GM21423 (cell line): ENCODE measurements around the gene NLRP12.
A peak's percentile ranks its signal among the peaks of the same experiment; 100 is the strongest.
"Not testable (repeated sequence)": the region's sequence is repeated elsewhere in the genome, so short reads cannot be mapped to it uniquely, and the experiment has no call there.

Source experiments
- ATAC-seq: cut with Tn5 transposase; IDR thresholded peaks from one replicate; pipeline ENCODE4 v1.9.1; 2021; ENCODE audit warnings: mild to moderate bottlenecking, moderate library complexity; ENCODE audit not compliant: unreplicated experiment

Gene NLRP12

DNA sequence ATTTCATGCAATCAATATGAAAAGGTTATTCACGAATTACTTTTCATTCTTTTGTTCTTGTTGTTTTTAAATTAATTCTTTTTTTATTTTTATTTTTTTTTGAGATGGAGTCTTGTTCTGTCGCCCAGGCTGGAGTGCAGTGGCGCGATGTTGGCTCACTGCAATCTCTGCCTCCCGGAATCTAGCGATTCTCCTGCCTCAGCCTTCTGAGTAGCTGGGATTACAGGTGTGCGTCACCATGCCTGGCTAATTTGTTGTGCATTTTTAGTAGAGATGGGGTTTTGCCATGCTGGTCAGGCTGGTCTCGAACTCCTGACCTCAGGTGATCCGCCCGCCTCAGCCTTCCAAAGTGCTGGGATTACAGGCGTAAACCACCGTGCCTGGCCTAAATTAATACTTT, 16.1 kb upstream of the NLRP12 start:
- not testable (repeated sequence) for ATAC-seq

DNA sequence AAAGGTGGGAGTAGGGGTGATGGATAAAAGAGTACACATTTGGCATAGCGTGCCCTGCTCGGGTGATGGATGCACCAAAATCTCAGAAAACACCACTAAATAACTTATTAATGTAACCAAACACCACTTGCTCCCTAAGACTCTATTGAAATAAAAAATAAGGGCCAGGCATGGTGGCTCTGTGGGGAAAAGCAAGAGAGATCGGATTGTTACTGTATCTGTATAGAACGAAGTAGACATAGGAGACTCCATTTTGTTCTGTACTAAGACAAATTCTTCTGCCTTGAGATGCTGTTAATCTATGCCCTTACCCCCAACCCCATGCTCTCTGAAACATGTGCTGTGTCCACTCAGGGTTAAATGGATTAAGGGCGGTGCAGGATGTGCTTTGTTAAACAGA, 14.3 kb upstream of the NLRP12 start:
- not testable (repeated sequence) for ATAC-seq

DNA sequence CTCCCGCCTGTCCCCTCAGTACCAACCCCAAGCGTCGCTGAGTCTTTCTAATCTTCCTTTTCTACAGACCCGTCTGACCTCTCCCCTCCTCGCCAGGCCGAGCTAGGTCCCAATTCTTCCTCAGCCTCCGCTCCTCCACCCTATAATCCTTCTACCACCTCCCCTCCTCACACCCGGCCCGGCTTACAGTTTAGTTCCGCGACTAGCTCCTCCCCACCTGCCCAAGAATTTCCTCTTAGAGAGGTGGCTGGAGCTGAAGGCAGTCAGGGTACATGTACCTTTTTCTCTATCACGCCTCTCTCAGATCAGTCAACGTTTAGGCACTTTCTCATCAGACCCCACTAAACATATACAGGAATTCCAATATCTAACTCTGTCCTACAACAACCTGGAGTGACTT, 8.7 kb upstream of the NLRP12 start:
- ATAC-seq = not testable (repeated sequence)

DNA sequence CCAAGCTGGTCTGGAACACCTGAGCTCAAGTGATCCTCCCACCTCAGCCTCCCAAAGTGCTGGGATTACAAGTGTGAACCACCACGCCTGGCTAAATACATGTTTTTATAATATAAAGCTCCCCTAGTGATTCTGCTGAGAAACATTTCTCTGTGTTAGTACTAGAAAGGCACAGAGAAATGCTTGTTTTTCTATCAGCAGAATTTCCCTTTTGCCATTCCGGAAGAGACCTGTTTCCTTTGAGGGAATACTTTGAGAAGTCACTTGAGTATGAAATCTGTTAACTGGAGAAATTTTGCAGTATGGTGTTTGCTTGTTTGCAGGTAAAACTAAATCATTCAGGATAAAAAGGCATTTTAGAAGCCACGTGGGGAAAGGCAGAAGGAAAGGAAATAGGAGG, 4.4 kb upstream of the NLRP12 start:
- no peak for ATAC-seq

DNA sequence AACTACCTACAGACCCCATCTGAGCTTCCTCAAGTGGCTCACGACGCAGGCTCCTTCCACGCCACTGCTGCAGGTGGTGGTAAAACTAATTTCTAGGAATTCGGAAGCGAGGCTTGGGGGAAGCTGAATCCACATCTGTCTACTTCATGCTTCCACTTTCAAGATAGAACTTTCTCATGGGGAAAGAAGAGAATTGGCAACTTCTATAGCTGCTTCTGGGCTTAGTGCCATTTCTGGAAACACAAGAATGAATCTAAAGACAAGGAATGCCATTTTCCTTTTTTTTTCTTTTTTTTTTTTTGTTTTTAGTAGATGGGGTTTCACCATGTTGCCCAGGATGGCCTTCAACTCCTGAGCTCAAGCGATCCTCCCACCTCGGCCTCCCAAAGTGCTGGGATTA, 2.8 kb upstream of the NLRP12 start:
- no peak for ATAC-seq

DNA sequence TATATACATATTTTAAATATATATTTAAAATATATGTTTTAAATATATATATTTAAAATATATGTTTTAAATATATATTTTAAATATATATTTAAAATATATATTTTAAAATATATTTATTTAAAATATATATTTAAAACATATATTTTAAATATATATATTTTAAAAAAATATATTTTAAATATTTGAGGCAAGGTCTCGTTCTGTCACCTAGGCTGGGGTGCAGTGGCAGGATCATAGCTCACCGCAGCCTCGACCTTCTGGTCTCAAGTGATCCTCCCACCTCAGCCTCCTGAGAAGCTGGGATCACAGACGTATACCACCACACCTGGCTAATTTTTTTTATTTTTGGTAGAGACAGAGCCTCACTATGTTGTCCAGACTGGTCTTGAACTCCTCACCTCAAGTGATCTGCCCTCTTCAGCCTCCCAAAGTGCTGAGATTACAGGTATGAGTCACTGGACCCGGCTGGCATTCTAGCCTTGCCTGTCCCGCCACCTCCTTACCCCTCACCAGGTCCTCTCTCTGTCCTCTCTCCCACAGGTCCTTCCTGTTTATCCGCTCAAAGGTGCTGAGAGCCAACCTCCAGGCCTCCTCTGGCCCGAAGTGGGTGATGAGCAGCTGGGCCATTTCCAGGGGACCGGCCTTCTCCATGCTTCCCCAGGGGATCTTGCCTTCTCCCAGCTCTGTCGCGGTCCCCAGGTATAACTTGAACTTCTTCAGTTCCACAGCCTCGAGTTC, 564 bp downstream of the NLRP12 start:
- ATAC-seq = no peak

DNA sequence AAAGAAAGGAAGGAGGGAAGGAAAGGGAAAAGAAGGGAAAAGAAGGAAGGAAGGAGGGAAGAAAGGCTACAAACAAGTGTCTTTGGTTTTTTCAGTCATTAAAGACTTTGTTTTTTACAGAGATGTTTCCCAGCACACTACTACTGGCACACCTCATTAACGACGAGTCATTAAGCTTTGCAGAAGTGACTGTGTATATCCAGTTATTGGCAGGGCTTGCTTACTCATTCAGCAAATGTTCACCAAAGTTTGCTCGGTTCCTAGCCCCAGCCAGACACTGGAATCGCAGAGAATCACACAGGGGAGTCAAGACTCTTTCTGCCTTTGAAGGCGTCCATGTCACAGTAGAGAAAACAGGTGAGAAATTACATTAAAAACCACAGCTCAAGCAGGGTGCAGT, 4.3 kb downstream of the NLRP12 start:
- ATAC-seq = no peak

DNA sequence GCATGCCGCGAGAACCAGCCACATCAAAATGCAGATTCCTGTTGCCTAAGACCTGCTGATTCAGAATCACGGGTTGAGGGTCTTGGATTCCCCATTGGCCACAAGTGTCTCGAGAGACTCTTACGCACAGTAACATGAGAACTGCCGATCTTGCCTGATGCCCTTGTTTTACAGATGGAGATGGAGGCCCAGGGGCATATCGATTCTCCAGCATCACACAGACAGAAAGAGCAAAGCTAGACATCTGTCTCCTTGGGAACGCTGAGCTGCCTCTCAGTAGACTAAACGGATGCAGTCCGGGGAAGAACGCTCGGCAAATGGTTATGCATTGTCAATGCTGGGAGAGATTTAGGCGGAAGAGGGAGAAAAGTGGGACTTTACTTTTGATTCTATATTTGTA, 5.4 kb downstream of the NLRP12 start:
- no peak for ATAC-seq

DNA sequence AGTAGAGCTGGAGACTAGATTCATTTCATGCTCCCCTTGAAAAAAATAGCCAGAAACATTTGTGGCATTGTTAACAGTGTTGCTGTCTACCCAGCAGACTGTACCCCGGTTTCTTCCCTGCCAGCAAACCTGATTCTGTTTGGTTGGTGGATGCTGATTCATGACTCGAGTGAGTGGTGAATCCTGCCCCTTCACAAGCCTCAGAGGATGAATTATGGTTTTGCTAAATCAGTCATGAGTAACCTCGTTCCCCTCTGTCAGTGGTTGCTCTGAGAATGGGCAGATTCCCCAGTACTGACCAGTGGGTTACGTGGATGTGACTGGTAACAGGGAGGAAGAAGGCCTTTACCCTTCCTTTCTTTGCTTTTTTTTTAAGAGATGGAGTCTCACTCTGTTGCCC, 10.1 kb downstream of the NLRP12 start:
- ATAC-seq = no peak

DNA sequence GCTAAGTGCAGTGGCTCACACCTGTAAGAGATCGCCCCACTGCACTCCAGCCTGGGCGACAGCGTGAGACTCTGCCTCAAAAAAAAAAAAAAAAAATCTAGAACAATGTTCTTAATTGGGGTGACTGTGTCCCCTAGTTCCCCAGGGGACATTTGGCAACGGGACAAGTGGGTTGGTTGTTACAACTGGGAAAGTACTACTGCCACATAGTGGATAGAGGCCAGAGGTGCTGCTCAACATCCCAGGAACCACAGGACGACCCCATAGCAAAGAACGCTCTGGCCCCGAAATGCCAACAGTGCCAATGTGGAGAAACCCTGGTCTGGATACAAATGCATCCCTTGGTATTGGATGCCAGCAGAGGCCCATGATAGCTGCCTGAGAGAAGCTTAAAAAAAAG, 11.8 kb downstream of the NLRP12 start:
- ATAC-seq = no peak

DNA sequence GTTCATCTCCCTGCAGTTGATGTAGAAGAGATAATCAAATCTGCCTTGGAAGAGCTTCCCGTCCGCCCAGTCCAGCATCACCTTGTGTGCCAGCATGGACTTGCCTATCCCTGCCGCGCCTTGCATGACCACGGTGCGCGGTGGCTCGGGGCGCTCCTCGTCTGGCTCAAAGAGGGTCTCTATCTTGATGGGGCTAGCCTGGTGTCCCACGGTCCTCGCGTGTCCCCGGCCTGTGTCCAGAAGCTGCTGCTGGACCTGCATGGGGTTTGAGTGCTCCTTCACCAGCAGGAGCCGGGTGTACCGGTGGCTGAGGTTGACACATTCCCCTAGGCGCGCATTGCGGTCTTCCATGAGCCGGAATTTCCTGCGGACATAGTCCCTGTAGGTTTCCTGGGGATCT, 13.2 kb downstream of the NLRP12 start:
- ATAC-seq = no peak

DNA sequence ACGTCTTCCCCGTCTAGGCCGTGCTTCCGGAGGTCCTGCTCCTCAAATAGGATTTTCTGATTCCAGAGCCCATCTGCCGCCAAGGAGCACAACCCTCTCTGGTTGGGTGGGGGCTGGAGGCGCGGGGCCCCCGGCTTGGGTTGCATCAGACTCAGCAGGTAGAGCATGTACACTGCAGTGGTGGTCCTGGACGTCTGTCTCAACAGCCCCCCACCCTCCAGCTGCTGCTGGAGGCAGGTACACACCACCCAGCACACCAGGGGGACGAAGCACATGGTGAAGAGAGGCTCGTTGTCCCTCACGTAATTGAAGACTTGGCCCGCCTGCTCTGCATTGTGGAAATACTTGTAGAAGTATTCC, 13.9 kb downstream of the NLRP12 start:
- ATAC-seq = no peak

DNA sequence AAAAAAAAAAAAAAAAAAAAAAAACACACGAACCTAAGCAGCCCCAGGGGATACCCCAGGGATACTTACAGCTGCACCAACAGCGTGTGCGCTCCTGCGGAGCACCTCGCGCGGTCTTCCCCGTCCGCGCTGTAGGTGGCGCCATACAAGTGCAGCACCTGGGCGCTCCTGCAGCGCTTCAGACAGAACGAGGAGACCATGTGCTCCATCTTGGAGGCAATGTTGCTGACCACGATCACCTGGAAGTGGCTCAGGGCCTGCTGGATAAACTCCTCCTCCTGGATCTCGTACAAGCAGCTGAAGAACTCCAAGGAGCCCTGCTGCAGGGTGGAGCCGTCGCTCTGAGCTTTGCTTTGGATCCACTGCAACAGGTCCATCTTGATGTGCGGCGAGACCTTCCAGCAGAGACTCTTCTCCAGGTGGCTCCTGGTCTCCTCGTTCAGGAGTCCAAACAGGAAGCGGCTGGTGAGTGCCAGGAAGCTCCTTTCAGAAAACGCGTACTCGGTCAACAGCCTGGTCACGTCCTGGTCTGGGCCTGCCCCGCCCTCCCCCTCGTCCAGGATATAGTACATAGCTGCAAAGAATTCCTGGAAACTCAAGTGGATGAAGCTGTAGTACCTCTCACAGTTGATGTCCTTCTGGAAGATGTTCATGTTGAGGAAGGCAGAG, 14.5 kb downstream of the NLRP12 start:
- no peak for ATAC-seq

DNA sequence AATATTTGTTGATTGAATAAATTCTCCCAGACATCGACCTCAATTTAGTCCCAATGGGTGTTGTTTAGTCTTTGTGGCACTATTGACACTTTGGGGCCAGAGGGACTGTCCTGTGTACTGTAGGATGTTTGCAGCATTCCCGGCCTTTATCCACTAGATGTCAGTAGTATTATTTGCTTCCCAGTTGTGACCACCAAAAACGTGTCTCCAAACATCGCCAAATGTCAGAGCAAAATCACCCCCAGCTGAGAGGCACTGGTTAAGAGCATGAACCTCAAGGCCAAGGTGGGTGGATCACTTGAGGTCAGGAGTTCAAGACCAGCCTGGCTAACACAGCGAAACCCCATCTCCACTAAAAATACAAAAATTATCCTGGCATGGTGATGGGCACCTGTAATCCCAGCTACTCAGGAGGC, 15.4 kb downstream of the NLRP12 start:
- no peak for ATAC-seq

DNA sequence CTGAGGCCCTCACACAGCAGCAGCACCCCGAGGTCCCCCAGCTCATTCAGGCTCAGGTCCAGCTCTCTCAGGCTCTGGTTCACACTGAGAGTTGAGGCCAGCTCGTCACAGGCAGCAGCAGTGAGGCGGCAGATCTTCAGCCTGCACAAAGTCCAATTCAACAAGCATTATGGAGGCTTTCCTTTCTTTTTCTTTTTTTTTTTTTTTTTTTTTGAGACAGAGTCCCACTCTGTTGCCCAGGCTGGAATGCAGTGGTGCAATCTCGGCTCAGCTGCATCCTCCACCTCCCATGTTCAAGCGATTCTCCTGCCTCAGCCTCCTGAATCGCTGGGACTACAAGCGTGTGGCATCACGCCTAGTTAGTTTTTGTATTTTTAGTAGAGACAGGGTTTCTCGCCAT, 22.9 kb downstream of the NLRP12 start:
- no peak for ATAC-seq

DNA sequence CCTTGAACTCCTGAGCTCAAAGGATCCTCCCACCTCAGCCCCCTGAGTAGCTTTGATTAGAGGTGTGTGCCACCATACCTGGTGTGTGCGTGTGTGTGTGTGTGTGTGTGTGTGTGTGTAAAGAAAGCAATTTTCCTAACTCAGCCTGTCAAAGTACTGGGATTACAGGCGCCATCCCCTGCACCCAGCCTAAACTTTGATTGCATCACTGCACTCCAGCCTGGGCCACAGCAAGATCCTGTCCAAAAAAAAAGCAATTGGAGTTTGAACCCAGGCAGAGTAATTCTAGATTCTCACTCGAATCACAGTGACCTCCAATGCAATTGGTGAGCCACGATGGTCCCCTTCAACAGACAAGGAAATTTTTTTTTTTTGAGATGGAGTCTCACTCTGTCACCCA, 29.1 kb downstream of the NLRP12 start:
- ATAC-seq = no peak

DNA sequence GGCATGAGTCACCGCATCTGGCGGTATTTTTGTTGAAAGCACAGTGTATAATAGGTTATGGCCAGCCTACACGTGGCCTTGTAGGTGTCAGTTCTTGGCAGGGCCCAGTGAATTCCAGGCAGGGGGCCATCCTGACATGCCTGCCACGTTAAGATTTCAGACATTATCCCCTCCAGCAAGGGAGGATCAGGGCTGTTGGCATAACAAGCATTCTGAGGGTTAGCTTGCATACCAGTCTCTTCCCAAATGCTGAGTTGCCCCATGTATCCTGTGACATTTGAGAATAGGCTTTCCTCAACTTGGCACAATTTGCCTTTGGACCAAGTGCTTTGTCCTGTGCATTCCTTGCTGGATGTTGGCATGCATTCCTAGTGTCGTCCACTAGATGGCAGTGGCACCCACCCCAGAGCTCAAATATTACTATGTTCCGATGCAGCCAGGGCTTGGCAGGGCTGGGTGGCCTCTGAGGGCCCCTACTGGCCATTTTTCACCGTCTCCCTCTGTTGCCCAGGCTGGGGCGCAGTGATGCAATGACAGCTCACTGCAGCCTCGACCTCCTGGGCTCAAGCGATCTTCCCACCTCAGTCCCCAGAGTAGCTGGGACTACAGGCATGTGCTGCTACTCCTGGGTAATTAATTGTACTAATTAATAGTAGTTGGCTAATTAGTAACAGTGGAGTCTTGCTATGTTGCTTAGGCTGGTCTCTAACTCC, 31.2 kb downstream of the NLRP12 start:
- peak; percentile 83 for ATAC-seq

DNA sequence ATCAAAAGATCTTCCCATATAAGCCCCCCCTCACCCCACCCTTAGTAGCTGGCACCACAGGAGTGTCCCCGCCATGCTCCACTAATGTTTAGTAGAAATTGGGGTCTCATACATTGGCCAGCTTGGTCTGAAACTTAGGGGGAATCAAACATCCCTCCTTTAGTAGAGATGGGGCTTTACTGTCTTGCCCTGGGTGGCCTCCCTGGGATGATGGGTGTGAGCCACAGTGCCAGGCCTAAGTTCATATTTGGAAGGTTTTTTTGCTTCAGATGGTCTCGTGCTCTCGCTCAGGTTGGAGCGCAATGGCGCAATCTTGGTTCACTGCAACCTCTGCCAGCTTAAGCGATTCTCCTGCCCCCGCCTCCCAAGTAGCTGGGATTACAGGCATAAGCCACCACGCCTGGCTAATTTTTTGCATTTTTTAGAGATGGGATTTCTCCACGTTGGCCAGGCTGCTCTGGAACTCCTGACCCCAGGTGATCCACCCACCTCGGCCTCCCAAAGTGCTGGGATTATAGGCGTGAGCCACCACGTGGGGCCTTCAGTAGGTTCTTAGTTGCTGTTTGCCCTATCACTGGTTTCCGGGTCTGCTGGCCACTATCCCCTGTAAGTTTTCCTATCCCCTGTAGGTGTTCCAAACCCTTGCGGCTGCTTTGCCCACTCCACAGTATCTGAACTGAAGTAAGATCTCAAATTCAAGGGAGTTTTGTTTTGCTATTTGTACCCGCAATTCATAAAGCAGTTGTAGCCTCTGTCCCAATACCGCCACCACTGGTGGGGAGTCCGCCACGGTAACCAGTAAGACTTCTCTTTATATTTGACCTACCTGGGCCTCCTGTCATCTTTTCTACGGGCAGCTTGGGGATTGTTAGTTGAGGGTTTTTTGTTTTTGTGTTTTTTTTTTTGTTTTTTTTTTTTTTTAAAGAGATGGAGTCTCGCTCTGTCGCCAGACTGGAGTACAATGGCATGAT, 34.1 kb downstream of the NLRP12 start:
- ATAC-seq = no peak

DNA sequence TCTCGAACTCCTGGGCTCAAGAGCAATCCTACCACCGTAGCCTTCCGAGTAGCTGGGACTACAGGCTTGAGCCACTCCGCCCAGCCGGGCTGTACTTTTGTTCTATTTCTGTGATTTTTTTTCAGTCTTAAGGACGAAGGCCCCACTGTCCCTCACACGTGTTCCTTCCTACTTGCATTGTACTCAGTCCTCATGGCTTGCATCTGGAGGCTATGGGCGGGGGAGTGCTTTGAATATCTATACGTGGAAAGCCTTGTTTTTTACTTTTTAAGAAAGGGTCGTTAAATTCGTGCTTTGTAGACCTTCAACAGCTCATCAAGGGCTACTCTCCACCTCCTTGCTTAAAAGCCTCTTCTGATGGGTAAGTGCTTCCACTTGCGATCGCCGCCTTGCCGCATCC, 36.8 kb downstream of the NLRP12 start:
- no peak for ATAC-seq

DNA sequence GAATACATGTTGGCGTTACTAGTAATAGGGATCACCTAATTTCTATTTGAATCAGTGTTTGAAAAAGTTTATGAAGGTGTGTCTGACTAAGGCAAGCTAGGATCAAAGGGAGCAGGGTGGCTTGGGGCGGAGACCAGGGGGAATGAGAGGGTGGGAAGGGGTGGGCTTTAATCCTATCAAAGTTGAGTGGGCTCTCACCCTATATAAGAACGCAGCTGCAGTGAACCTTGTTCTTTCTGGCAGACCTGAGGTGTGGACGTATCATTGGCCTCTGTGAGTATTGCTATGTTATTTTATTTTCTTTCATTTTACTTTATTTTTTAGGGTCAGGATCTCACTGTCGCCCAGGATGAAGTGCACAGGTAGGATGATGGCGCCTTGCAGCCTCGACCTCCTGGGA, 37.4 kb downstream of the NLRP12 start:
- ATAC-seq = no peak
